Sigmoid colon (tissue), 4 donors: Measurements from ENCODE around the gene SCAF11.

ENCODE experiments used
- CTCF ChIP-seq, 4 experiments: fragments of 450-650 bp in 3 of 4; fragments of 200-600 bp in 1 of 4; IDR thresholded peaks; one replicate each; pipeline ENCODE4 v1.5.1; 2016 to 2019; ENCODE audit warnings: antibody characterized with exemption in 4 of 4, mild to moderate bottlenecking in 3 of 4, moderate library complexity in 2 of 4
- EP300 ChIP-seq, 4 donors: sonication (generic); formaldehyde crosslinking; IDR thresholded peaks; one replicate each; pipeline ENCODE4 v1.6.1; 2017; ENCODE audit warnings: antibody characterized with exemption in 4 of 4

GRCh38 chr12:46005823-46006222 is 15.4 kb upstream of the SCAF11 start:
- TF ChIP-seq CTCF (IDR thresholded peaks at IDR 0.05), result no peak
- no peak for TF ChIP-seq EP300 (IDR thresholded peaks at IDR 0.05)
